ENCODE data around the gene PTPRN2.

DNA sequence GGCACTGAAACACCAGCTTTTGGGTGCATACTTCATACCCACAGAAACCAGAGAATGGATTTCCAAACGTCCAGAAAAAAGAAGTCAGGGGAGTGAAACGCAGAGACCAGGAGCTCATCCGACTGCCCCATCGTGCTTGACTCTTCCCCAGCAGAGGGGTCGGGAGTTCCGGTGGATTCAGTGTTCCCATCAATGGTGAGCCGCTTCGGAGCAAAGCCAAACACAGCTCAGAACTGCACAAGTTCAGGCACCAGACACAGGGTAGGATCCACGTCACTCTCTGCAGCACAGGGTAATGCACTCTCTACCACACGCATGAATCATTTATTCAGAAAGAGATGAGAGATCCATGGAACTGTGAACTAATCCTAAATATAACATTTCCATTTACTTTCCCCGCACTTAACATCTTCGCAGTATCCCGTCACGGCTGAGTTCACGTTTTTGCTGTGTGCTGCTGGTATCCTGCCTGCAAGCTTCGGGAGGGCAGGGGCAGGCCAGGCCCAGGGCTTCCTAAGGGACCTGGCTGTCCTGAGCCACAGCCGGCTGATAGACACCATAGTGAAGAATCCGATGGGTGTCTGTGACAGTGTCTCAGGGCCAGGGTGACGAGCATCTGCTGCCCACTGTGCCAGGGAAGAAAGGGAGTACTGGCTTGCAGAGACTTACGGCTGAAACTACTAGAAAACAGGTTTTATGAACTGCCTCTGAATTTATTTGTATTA is 545.3 kb downstream of the PTPRN2 start:
- TF ChIP-seq, protein P1, sequence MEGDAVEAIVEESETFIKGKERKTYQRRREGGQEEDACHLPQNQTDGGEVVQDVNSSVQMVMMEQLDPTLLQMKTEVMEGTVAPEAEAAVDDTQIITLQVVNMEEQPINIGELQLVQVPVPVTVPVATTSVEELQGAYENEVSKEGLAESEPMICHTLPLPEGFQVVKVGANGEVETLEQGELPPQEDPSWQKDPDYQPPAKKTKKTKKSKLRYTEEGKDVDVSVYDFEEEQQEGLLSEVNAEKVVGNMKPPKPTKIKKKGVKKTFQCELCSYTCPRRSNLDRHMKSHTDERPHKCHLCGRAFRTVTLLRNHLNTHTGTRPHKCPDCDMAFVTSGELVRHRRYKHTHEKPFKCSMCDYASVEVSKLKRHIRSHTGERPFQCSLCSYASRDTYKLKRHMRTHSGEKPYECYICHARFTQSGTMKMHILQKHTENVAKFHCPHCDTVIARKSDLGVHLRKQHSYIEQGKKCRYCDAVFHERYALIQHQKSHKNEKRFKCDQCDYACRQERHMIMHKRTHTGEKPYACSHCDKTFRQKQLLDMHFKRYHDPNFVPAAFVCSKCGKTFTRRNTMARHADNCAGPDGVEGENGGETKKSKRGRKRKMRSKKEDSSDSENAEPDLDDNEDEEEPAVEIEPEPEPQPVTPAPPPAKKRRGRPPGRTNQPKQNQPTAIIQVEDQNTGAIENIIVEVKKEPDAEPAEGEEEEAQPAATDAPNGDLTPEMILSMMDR (conservative IDR thresholded peaks at IDR 0.05; ENCODE audit: low read depth, low read length) = no peak
- TF ChIP-seq EZH2 (IDR thresholded peaks at IDR 0.05; ENCODE audit: borderline replicate concordance, low read depth, low read length, poor library complexity, severe bottlenecking) = no peak

Measured in A673 (cell line).